ENCODE measurements around the gene MTUS2.
"Not testable (repeated sequence)": the region's sequence is repeated elsewhere in the genome, so short reads cannot be mapped to it uniquely, and the experiment has no call there.

MTUS2 gene

DNA sequence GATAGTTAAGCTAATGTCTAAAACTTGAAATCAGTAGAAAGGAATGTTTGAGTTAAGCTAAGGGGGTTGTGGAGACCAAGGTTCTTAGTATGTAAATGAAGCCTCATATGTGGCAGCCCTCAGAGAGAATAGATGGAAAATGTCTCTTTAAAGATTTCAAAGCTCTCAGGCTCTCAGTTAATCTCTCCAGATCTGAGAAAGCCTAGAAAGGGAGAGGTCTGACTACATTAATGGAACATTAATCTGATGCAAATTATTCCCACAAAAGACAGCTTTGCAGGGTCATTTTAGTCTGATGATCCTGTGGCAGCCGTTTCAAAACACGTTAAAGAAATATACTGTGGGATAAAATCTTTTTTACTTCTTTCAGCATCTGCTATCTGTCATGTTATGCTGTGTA is 508.4 kb downstream of the MTUS2 start:
- TF ChIP-seq, protein P1, sequence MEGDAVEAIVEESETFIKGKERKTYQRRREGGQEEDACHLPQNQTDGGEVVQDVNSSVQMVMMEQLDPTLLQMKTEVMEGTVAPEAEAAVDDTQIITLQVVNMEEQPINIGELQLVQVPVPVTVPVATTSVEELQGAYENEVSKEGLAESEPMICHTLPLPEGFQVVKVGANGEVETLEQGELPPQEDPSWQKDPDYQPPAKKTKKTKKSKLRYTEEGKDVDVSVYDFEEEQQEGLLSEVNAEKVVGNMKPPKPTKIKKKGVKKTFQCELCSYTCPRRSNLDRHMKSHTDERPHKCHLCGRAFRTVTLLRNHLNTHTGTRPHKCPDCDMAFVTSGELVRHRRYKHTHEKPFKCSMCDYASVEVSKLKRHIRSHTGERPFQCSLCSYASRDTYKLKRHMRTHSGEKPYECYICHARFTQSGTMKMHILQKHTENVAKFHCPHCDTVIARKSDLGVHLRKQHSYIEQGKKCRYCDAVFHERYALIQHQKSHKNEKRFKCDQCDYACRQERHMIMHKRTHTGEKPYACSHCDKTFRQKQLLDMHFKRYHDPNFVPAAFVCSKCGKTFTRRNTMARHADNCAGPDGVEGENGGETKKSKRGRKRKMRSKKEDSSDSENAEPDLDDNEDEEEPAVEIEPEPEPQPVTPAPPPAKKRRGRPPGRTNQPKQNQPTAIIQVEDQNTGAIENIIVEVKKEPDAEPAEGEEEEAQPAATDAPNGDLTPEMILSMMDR (IDR thresholded peaks at IDR 0.05; ENCODE audit: control extremely low read depth, extremely low read depth, low read depth, missing control alignments): no peak
- no peak for DNase-seq (ENCODE audit: extremely low spot score)
- POLR2A ChIA-PET: no interaction called here
- CTCF ChIA-PET: interaction anchor here (1.4 to 1.9 kb wide), 2 partner anchors 16 to 281 kb away, joined by 3 to 5 read pairs; no protein-coding TSS in a partner anchor

DNA sequence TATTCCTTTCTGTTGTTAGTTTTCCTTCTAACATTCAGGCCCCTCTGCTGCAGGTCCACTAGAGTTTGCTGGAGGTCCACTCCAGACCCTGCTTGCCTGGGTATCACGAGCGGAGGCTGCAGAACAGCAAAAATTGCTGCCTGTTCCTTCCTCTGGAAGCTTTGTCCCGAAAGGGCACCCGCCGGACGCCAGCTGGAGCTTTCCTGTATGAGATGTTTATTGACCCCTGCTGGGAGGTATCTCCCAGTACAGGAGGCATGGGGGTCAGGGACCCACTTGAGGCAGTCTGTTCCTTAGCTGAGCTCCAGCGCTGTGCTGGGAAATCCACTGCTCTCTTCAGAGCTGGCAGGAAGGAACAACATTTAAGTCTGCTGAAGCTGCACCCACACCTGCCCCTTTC is 516.2 kb downstream of the MTUS2 start:
- TF ChIP-seq, protein P1 (IDR thresholded peaks at IDR 0.05; ENCODE audit: control extremely low read depth, extremely low read depth, low read depth, missing control alignments): no peak
- ChIA-PET CTCF (interaction anchor here (0.8 kb wide), 1 partner anchor 232 kb away, joined by 3 read pairs; no protein-coding TSS in a partner anchor), POLR2A (no interaction called here)
- DNase-seq (ENCODE audit: extremely low spot score): no peak

DNA sequence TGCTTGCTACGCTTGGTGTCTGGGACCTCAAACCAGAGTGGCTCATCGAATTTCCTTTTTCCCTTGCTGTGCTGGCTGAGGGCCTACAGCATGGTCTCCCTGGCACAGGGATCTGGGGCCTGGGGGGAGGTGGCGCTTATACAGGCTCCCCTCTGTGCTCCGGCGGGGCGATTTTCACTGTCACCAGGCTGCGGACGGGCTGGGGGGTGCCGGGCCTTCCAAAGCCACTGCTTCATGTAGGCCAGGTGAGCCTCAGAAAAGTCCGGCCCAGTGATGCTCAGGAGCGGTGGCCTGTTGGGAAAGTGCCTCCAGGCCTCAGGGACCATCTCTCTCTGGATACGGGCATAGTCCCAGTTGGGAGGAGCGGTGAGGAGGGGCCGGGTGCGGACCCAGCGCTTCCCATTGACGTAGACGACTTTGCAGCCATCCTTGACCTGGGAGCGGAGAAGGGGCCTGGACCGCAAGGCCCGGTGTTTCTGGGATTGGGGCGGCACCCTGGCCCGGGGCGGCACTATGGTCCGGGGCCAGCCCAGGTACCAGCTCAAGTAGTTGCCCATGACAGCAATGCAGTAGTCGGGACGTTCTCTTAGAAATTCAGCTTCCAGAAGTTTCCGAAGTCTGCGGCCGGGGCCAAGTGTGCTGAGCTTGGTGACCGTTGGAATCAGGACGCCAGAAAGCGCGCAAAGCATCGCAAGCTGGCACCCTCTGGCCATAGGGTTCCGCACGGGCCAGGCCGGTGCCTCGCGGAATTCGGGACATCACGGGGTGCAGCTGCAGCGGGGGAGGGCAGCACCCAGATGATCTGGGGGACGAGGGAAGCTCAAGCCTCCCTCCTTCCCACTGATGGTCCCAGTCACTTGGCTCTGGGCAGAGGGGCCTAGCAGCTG is 519.5 kb downstream of the MTUS2 start:
- ChIA-PET CTCF (no interaction called here), POLR2A (no interaction called here)
- no peak for DNase-seq (ENCODE audit: extremely low spot score)
- TF ChIP-seq, protein P1 (IDR thresholded peaks at IDR 0.05; ENCODE audit: control extremely low read depth, extremely low read depth, low read depth, missing control alignments): no peak

DNA sequence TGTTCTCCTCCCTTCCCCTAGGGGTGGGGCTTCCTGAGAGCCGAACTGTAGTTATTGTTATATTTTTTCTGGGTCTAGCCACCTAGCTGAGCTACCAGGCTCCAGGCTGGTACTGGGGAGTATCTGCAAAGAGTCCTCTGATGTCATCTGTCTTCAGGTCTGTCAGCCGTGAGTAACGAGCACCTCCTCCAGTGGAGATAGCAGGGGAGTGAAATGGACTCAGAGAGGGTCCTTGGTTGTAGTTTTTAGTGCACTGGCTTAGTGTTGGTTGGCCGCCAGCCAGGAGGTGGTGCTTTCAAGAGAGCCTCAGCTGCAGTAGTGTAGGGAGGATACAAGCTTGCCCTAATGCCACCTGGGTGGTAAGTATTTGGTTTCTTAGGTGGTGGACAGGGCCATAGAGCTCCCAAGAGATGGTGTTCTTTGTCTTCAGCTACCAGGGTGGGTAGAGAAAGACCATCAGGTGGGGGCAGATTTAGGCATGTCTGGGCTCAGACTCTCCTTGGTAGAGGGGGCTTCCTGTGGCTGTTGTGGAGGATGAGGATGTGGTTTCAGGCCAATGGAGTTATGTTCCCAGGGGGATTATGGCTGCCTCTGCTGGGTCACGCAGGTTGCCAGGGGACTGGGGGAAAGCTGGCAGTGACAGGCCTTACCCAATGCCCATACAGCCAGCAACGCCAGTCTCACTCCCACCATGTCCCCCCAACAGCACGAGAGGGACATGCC is 525.9 kb downstream of the MTUS2 start:
- DNase-seq (ENCODE audit: extremely low spot score); CTCF ChIA-PET; POLR2A ChIA-PET: not testable (repeated sequence)

DNA sequence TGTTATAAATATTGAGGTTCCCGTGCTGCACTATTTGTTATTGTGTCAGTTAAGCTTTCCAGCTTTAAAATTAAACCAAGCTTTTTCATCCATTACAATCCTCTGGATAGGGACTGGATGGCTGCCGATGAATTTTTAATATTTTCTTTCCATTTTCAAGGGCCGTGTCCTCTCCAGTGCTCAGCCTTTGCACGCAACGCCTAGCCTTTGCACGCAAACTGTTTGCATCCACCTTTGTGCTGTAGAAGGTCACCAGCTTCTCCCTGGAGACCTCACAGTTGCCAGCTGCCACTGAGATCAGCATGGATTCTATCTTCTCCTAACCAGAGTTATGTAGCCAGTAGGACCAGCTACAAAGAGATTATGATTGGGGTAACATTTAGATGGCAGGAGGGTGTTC is 534.9 kb downstream of the MTUS2 start:
- TF ChIP-seq, protein P1 (IDR thresholded peaks at IDR 0.05; ENCODE audit: control extremely low read depth, extremely low read depth, low read depth, missing control alignments): no peak
- DNase-seq (ENCODE audit: extremely low spot score): no peak
- CTCF ChIA-PET: interaction anchor here (1.2 to 1.5 kb wide), 2 partner anchors 10 to 93 kb away, joined by 4 read pairs; no protein-coding TSS in a partner anchor
- POLR2A ChIA-PET: no interaction called here

DNA sequence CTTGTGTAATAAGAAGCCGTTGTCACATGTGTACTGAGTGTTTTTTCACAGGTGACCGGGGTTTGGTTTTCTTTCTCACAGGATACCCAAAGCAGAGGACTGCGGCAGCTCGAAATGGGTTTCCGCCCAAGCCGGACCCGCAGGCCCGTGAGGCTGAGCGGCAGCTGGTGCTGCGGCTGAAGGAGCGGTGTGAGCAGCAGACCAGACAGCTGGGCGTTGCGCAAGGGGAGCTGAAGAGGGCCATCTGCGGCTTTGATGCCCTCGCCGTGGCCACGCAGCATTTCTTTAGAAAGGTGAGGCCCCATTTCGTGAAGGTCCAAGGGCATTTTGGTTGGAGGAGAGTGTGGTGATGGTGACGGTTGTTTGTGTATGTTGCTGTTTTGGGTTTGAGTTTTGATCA is 539.0 kb downstream of the MTUS2 start:
- ChIA-PET CTCF (no interaction called here), POLR2A (no interaction called here)
- DNase-seq (ENCODE audit: extremely low spot score): no peak
- TF ChIP-seq, protein P1 (IDR thresholded peaks at IDR 0.05; ENCODE audit: control extremely low read depth, extremely low read depth, low read depth, missing control alignments): no peak

DNA sequence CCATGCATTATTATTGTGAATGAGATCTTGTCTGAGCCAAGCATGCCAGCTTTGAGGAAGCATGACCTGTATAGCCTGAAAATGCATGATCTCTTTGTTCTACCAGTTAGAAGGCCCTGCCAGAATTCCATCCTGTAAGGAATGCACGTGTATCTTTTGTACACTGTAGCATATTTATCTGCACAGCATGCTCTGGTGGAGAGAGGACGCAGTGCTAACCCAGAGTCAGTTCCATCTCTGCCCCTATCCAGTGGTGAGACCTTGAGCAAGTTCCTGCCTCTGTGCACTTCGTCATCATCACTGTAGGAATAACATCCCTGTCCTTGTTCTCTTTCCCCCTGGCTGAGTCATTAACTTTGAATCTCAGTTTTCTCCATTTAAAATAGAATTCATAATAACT is 541.6 kb downstream of the MTUS2 start:
- DNase-seq (ENCODE audit: extremely low spot score): no peak
- POLR2A ChIA-PET: no interaction called here
- CTCF ChIA-PET: interaction anchor here (1.0 to 1.7 kb wide), 5 partner anchors 40 to 536 kb away, joined by 3 to 8 read pairs (median 3); no protein-coding TSS in a partner anchor
- TF ChIP-seq, protein P1 (IDR thresholded peaks at IDR 0.05; ENCODE audit: control extremely low read depth, extremely low read depth, low read depth, missing control alignments): no peak

Measured in GM10248 (cell line).